SK-N-SH (cell line): ENCODE measurements around the gene INTS1.

Experiments
- CHD2 ChIP-seq: fragments of 150-350 bp; IDR thresholded peaks from 2 replicates; pipeline ENCODE4 v1.6.1; 2018; ENCODE audit warnings: low read length; ENCODE audit not compliant: partially characterized antibody
- FOXM1 ChIP-seq: IDR thresholded peaks from 2 replicates; pipeline ENCODE4 v1.4.0; 2012; ENCODE audit warnings: low read depth, mild to moderate bottlenecking
- POLR2AphosphoS5 ChIP-seq: IDR thresholded peaks from 2 replicates; pipeline ENCODE4 v1.6.1; 2012; ENCODE audit warnings: low read depth, low read length
- RAD21 ChIP-seq: IDR thresholded peaks from 2 replicates; pipeline ENCODE4 v1.6.1; 2012; ENCODE audit warnings: mild to moderate bottlenecking, low read length
- RCOR1 ChIP-seq: fragments of 150-350 bp; IDR thresholded peaks from 2 replicates; pipeline ENCODE4 v1.6.1; 2017; ENCODE audit warnings: antibody characterized with exemption, low read length
- RFX5 ChIP-seq: IDR thresholded peaks from 2 replicates; pipeline ENCODE4 v1.6.1; 2012; ENCODE audit warnings: mild to moderate bottlenecking, improper control_type of control experiment, low read length
- SIN3A ChIP-seq: IDR thresholded peaks from 2 replicates; pipeline ENCODE4 v1.6.1; 2012; ENCODE audit warnings: low read depth, mild to moderate bottlenecking, low read length, moderate library complexity, borderline replicate concordance
- SMC3 ChIP-seq: IDR thresholded peaks from 2 replicates; pipeline ENCODE4 v1.6.1; 2012; ENCODE audit warnings: low read depth, low read length, improper control_type of control experiment
- TF ChIP-seq, protein P1 (sequence below): fragments of 200-600 bp; sonication (generic); IDR thresholded peaks from 2 replicates; pipeline ENCODE4 v1.6.1; 2017; ENCODE audit warnings: antibody characterized with exemption, mild to moderate bottlenecking, moderate library complexity
- TF ChIP-seq, protein P2 (sequence below): IDR thresholded peaks from 2 replicates; pipeline ENCODE4 v1.4.0; 2012; ENCODE audit warnings: low read depth
- TF ChIP-seq, protein P3 (sequence below): IDR thresholded peaks from 2 replicates; pipeline ENCODE4; 2012
- TF ChIP-seq, protein P4 (sequence below): IDR thresholded peaks from 2 replicates; pipeline ENCODE4 v1.4.0; 2012; ENCODE audit warnings: low read depth, borderline replicate concordance
- TF ChIP-seq, protein P5 (sequence below): IDR thresholded peaks from 2 replicates; pipeline ENCODE4 v1.6.1; 2012; ENCODE audit warnings: mild to moderate bottlenecking, low read depth, low read length, moderate library complexity

DNA sequence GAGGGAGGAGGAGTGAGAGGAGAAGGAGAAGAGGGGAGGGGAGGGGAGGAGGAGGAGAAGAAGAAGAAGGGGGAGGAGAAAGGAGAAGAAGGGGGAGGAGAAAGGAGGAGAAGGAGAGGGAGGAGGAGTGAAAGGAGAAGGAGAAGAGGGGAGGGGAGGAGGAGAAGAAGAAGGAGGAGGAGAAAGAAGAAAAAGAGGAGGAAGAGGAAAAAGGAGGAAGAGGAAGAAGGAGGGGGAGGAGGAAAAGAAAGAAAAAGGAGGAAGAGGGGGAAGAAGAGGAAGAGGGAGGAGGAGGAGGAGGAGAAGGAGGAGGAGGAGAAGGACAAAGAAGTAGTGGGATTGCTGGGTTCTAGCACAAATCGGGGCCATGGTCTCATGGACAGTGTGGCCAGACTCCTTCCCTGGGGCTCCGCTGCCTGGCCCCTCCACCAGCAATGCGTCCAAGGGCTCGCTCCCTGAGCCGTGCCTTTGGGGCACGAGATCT lies 22.1 kb upstream of the INTS1 start:
- TF ChIP-seq, protein P1, sequence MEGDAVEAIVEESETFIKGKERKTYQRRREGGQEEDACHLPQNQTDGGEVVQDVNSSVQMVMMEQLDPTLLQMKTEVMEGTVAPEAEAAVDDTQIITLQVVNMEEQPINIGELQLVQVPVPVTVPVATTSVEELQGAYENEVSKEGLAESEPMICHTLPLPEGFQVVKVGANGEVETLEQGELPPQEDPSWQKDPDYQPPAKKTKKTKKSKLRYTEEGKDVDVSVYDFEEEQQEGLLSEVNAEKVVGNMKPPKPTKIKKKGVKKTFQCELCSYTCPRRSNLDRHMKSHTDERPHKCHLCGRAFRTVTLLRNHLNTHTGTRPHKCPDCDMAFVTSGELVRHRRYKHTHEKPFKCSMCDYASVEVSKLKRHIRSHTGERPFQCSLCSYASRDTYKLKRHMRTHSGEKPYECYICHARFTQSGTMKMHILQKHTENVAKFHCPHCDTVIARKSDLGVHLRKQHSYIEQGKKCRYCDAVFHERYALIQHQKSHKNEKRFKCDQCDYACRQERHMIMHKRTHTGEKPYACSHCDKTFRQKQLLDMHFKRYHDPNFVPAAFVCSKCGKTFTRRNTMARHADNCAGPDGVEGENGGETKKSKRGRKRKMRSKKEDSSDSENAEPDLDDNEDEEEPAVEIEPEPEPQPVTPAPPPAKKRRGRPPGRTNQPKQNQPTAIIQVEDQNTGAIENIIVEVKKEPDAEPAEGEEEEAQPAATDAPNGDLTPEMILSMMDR = no peak
- TF ChIP-seq SMC3 (no peak), SIN3A (no peak), RAD21 (no peak), POLR2AphosphoS5 (no peak), RFX5 (no peak), FOXM1 (no peak), CHD2 (no peak), RCOR1 (no peak)
- TF ChIP-seq, protein P2, sequence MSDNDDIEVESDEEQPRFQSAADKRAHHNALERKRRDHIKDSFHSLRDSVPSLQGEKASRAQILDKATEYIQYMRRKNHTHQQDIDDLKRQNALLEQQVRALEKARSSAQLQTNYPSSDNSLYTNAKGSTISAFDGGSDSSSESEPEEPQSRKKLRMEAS = no peak
- TF ChIP-seq, protein P3, sequence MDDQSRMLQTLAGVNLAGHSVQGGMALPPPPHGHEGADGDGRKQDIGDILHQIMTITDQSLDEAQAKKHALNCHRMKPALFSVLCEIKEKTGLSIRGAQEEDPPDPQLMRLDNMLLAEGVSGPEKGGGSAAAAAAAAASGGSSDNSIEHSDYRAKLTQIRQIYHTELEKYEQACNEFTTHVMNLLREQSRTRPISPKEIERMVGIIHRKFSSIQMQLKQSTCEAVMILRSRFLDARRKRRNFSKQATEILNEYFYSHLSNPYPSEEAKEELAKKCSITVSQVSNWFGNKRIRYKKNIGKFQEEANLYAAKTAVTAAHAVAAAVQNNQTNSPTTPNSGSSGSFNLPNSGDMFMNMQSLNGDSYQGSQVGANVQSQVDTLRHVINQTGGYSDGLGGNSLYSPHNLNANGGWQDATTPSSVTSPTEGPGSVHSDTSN = no peak
- TF ChIP-seq, protein P4, sequence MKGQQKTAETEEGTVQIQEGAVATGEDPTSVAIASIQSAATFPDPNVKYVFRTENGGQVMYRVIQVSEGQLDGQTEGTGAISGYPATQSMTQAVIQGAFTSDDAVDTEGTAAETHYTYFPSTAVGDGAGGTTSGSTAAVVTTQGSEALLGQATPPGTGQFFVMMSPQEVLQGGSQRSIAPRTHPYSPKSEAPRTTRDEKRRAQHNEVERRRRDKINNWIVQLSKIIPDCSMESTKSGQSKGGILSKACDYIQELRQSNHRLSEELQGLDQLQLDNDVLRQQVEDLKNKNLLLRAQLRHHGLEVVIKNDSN = no peak
- TF ChIP-seq, protein P5, sequence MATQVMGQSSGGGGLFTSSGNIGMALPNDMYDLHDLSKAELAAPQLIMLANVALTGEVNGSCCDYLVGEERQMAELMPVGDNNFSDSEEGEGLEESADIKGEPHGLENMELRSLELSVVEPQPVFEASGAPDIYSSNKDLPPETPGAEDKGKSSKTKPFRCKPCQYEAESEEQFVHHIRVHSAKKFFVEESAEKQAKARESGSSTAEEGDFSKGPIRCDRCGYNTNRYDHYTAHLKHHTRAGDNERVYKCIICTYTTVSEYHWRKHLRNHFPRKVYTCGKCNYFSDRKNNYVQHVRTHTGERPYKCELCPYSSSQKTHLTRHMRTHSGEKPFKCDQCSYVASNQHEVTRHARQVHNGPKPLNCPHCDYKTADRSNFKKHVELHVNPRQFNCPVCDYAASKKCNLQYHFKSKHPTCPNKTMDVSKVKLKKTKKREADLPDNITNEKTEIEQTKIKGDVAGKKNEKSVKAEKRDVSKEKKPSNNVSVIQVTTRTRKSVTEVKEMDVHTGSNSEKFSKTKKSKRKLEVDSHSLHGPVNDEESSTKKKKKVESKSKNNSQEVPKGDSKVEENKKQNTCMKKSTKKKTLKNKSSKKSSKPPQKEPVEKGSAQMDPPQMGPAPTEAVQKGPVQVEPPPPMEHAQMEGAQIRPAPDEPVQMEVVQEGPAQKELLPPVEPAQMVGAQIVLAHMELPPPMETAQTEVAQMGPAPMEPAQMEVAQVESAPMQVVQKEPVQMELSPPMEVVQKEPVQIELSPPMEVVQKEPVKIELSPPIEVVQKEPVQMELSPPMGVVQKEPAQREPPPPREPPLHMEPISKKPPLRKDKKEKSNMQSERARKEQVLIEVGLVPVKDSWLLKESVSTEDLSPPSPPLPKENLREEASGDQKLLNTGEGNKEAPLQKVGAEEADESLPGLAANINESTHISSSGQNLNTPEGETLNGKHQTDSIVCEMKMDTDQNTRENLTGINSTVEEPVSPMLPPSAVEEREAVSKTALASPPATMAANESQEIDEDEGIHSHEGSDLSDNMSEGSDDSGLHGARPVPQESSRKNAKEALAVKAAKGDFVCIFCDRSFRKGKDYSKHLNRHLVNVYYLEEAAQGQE = no peak
